GM18858 (cell line): Measurements from ENCODE around the gene HRC.

ENCODE experiments used
- ATAC-seq: cut with Tn5 transposase; IDR thresholded peaks from one replicate; pipeline ENCODE4 v1.9.1; 2021; ENCODE audit not compliant: unreplicated experiment

HRC gene

DNA sequence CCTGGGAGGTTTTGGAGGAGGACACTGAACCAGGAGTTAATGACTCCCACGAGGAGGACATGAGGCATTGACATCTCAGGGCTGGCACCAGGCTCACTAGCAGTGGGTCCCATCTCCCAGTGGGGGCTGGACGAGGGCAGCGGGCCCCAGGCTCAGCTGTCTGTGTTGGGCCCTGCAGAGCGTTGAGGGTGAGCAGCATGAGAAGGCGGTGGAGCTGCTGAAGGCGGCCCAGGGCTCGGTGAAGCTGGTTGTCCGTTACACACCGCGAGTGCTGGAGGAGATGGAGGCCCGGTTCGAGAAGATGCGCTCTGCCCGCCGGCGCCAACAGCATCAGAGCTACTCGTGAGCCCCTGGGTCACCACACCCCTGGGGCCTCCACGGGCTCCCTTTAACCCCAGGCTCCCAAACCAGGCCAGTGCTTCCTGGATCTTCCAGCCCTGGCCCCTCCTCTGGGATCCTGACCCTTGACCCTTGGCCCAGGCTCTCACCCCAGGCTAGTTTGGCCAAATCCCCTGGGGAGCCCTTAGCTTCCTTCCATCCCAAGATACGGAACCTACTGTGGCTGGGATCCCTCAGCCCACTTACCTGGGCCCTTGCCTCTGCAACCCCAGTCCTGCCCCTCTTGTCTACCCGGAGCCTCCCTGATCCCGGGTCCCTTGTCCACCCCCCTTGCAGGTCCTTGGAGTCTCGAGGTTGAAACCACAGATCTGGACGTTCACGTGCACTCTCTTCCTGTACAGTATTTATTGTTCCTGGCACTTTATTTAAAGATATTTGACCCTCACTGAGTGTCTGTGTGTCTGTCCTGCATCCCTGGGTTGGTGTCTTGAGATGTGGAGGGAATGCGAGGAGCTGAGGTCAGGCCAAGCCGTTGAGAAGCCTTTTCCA is 37.3 kb downstream of the HRC start:
- no peak for ATAC-seq

DNA sequence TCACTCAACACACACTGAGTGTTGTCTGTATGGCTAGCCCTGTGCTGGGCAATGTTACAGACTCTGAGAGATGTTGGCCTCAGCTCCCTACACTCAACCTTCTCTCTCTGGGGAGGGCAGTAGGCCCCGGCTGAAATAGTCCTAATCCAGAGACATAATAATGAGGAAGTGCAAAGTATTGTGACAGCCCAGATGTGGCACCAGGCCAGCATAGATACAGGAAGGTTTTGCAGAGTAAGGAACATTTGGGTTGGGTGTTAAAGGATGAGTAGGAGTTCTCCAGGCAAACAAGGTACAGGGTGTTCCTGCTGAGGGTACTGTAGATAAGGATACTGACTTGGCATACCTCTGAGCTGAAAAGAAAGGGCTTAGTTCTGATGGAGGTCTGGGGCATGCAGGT is 38.7 kb downstream of the HRC start:
- ATAC-seq = no peak

DNA sequence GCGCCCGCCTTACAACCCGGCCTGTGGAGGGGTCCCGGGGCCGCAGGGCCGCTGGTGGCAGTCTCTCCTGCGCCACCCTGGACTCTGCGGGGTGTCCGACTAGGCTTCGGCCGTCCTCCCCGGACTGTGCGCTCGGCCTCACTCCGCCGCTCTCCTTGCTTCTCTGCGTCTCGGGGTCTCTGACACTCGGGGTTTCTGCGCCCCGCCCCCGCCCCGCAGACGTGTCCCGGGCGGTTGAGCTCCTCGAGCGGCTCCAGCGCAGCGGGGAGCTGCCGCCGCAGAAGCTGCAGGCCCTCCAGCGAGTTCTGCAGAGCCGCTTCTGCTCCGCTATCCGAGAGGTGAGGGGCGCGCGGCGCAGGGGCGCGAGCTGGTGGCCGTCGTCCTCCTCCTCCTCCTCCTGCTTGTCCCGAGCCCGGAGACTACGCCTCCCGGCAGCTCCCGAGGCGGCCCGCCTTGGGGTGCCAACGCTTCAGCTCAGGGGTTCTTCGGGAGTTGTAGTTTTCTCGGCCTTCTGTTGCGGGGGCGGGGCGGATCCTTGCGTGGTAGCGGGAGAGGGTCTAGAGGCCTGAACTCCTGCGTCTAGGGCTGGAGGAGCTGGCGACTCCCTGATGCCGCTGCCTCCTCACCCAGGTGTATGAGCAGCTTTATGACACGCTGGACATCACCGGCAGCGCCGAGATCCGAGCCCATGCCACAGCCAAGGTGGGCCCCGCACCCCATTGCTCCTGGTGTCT is 40.4 kb downstream of the HRC start:
- ATAC-seq = peak; percentile 7

DNA sequence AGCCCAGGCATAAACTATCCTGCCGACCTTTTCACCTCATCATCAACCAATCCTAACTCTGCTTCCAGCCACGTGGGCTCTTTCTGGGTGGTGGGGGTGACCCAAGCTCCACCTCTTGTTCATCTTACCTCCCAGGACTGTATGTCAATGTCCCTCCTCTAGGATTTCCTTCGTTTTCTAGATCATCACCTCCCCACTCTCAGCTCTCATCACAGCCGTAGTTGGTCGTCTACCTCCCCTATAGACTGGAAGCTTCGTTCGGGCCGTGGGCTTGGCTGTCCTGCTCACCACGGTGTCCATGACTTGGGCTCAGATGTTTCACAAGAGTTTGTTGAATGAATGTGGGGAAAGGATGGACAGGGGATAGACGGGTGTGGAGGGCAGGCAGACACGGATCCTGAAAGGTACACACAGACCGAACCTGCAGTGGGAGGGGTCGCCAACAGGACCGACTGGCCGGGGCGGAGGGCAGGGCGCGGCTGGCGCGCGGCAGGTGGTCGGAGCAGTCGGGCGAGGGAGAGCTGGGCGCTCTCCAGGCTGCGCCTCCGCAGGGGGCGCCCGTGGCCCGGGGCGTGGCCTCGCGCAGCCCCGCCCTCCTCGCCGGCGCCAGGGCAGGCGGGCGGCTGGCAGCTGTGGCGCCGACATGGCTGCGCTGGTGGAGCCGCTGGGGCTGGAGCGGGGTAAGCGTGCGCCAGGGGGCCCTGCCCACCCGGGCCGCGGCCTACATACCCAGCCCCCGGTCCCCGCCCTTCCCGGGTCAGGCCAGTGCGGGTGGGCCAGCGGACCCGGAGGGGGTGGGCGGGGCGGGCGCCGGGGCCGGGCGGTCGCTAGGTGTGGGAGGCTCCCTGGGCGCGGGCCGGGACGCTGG is 41.2 kb downstream of the HRC start, which contains the start of gene LIN7B:
Gene LIN7B (plus strand): TSS at position 609 of the 868 bp plus-strand sequence. CDS start 35 bp downstream, at position 644.
- ATAC-seq = peak; percentile 31

DNA sequence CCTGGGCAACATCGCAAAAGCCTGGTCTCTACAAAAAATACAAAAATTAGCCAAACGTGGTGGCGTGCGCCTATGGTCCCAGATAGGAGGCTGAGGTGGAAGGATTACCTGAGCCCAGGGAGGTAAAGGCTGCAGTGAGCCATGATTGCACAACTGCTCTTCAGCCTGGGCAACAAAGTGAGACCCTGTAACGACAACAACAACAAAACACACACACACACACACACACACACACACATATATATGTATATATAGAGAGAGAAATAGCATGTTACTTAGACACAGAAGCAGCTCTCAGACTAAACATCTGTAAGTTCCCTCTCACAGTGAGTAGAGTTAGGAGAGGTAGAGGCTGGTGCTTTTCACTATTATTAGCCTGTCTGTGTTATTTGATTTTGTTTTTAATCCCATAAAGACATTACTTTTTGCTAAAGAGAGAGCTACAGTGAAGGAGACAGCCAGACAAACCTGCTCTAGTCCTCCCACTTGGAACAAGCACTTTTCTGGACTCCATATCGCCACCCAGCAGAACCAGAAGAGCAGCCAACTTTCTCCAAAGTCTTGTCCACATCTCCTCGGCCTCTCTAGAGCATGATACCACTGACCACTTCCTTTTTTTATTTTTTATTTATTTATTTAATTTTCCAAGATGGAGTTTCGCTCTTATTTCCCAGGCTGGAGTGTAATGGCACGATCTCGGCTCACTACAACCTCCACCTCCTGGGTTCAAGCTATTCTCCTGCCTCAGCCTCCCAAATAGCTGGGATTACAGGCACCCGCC is 43.8 kb downstream of the HRC start:
- no peak for ATAC-seq

DNA sequence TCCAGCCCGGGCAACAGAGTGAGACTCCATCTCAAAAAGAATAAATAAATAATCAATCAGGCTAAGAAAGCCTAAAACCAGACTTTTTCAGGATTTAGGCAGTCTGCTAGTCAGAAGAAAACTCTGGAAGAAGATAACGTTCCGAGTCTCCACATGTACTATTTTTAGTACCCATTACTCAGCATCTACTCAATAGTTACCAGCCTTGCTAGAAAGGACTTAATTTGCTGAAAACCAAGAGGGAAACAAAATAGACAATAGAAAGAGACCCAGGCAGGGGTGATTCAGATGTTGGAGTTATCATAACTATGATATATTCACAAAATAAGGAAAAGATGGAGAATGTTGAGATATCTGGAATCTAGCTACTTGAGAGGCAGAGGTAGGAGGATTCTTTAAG is 44.6 kb downstream of the HRC start:
- no peak for ATAC-seq

DNA sequence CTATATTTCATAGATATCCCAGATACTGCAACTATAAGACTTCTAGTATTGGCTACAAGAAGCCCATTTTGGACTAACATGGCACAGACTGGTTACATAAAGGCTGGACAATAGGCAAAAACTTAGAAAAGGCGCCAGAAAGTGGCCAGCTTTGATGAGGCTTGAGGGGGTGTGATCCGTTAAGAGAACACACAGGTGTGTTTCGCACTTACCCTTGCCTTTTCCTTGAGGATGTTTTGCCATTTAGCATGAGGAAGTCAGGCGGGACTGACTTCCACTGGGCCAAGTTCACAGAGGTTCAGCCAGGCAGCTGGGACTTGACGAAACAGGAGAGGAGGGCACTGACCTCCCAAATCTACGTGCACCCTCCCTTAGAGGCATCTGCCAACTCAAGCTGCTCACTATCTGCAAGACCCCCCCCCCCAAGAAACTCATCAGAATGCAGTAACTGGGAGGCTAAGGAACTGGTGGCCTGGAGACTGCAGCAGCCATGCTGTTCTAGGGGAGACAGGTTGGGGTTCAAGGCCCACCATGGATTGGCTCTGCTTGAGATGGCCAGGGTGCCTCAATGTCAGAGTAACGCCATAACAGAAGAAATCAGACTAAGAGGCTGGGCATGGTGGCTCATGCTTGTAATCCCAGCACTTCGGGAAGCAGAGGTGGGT is 45.5 kb downstream of the HRC start:
- no peak for ATAC-seq

DNA sequence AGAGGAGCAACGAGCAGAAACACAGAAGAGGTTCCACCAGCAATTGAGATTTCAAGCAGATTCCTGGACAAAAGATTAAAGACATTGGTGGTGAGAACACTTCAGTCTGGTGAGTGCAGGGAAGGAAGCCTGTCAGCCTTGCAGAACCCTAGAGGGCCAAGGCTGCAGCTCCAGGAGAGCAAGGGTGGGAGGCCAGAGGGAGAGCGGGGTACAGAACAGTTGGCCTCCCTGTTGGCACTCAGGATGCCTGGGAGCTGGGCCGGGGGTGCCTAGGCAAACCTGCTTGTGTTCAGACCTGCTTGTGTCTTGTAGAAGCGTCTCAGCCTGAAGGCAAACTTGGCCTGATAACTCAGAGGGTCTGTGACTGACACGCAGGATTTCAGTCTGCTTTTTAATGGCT is 46.1 kb downstream of the HRC start:
- no peak for ATAC-seq

DNA sequence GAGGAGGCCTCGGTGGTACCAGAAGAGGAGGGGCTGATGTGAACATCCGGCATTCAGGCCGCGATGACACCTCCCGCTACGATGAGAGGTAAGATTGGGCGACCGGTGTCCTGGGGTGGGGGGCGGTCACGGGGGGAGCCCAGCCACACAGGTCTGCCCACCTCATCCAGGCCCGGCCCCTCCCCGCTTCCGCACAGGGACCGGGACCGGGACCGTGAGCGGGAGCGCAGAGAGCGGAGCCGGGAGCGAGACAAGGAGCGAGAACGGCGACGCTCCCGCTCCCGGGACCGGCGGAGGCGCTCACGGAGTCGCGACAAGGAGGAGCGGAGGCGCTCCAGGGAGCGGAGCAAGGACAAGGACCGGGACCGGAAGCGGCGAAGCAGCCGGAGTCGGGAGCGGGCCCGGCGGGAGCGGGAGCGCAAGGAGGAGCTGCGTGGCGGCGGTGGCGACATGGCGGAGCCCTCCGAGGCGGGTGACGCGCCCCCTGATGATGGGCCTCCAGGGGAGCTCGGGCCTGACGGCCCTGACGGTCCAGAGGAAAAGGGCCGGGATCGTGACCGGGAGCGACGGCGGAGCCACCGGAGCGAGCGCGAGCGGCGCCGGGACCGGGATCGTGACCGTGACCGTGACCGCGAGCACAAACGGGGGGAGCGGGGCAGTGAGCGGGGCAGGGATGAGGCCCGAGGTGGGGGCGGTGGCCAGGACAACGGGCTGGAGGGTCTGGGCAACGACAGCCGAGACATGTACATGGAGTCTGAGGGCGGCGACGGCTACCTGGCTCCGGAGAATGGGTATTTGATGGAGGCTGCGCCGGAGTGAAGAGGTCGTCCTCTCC is 47.4 kb downstream of the HRC start:
- ATAC-seq = no peak

DNA sequence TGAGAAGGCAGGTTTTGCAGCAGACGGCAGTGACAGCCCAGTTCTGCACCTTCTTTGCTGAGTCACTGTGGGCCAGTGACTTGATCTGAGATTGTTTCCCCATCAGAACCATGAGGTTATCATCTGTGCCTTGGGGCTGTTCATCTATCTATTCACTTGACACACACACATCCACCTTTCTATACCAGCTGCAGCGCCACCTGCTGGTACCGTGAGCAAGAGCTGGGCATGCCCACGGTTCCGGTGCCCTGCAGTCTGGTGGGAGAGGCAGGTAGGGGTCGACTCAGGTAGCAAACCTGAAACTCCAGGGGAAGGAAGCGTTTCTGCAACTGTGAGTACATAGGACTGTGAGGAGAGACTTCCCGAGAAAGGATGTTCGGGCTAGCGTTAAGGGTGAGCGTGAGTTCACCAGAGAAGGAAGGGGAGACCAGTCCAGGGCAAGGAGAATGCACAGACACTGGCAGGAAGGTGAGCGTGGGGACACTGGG is 48.5 kb downstream of the HRC start:
- no peak for ATAC-seq

DNA sequence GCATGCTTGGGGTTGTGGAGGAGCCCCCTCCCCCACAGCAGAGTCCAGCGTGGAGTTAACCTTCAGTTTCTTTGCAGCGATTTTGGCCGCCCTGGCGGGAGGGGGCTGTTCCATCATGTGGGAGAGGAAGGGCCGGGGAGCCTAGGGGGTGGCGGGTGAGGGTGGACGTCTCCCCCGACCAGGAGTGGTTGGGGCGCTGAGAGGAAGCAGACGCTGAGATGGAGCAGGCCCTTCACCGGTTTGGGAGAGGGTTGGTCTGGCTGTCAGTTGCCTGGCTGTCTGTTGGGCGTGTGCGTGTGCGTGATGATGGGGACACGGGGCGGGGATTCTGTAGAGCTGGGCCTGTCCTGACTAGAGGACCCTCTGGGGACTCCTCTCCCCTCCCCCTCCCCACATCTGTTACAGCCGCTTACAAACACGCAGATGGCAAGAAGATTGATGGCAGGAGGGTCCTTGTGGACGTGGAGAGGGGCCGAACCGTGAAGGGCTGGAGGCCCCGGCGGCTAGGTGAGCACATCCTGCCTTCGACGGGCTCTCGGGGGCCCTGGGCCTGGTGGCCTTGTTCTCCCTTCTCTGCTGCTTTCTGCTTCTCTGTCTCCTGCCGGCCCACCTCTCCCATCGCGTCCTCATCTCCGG is 50.8 kb downstream of the HRC start:
- ATAC-seq = no peak

DNA sequence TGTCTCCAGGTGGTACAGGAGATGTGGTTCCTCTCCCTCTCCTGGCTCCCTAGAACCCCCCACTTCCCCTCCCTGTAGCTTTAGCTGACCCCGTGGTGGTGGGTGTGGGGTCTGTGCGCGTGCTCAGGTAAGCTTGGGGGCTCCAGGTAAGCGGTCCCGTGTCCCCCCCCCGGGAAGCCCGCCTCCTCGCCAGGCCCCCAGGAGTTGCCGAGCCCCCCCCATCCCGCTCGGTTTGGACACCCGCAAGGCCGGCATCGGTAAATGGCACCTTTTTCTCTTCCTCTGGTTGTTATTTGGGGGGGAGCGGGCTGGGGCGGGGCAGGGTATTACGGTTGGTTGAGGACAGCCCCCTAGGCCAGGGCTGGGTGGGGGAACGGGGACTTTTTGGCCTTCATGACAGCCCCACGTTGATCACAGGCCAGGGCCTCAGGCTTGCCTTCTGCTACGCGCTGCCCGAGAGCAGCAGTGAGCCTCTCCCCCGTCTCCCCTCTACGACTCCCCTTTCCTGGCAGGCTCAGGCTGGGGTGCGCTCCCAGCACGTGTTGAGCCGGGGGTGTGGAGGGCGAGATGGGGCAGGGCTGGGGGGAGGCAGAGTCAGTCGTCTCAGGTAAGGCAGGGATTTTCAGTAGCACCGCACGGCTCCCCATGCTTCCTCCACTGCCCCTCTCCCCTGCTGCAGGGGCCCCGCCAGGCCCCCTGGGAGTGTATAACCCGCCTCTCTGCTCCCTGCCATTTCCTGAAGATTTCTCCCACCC is 51.7 kb downstream of the HRC start:
- no peak for ATAC-seq

DNA sequence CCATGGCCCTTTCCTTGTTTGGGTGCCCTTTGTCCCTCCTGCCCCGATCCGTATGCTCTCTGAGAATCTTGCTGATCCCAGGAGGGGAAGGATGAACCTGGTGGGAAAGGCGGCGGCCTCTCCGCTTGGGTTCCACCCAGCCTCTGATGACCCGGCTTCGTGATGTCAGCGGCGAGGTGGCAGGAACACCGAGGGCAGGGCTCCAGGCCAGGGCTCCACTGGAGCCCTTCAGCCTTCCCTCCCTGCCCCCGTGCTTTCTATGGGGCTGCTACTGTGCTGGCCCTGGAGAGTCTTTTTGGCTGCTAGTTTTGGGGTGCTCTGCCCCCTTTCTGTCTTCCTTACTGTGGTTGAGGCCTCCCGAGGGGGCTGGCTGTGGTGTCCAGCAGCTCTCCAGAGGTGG is 52.9 kb downstream of the HRC start:
- ATAC-seq = no peak
